GM21447 (cell line): ENCODE results near the gene YIPF2.

Source experiments
- ATAC-seq: cut with Tn5 transposase; IDR thresholded peaks from one replicate; pipeline ENCODE4 v1.9.1; 2021; ENCODE audit not compliant: unreplicated experiment

Gene YIPF2

GRCh38 chr19:10911579-10912363 lies 16.7 kb downstream of the YIPF2 start:
- ATAC-seq: no peak

GRCh38 chr19:10908380-10908960 lies 20.0 kb downstream of the YIPF2 start:
- ATAC-seq: no peak

GRCh38 chr19:10907925-10908324 lies 20.5 kb downstream of the YIPF2 start:
- no peak for ATAC-seq

- ATAC-seq: no peak
These were observed 29.2 kb downstream of the YIPF2 start for GRCh38 chr19:10899151-10899653.

GRCh38 chr19:10898633-10899032 lies 29.8 kb downstream of the YIPF2 start:
- ATAC-seq: no peak

GRCh38 chr19:10896851-10897526 lies 31.4 kb downstream of the YIPF2 start:
- ATAC-seq: no peak

- ATAC-seq: no peak
These were observed 32.5 kb downstream of the YIPF2 start for GRCh38 chr19:10895920-10896319.

GRCh38 chr19:10895363-10895762 lies 33.1 kb downstream of the YIPF2 start:
- ATAC-seq: no peak

GRCh38 chr19:10894911-10895213 lies 33.6 kb downstream of the YIPF2 start:
- no peak for ATAC-seq

GRCh38 chr19:10892256-10892655 lies 36.2 kb downstream of the YIPF2 start:
- ATAC-seq: no peak

- no peak for ATAC-seq
These were observed 36.9 kb downstream of the YIPF2 start for GRCh38 chr19:10891405-10892086.

GRCh38 chr19:10889880-10890279 lies 38.6 kb downstream of the YIPF2 start:
- ATAC-seq: no peak

- ATAC-seq: no peak
These were observed 40.0 kb downstream of the YIPF2 start for GRCh38 chr19:10888421-10888866.

GRCh38 chr19:10887616-10888367 lies 40.6 kb downstream of the YIPF2 start:
- no peak for ATAC-seq

- ATAC-seq: no peak
These were observed 43.0 kb downstream of the YIPF2 start for GRCh38 chr19:10885201-10886169.

- no peak for ATAC-seq
These were observed 44.2 kb downstream of the YIPF2 start for GRCh38 chr19:10884274-10884673.

- no peak for ATAC-seq
These were observed 46.4 kb downstream of the YIPF2 start for GRCh38 chr19:10882108-10882457.

GRCh38 chr19:10881403-10882107 lies 46.9 kb downstream of the YIPF2 start:
- ATAC-seq: no peak

GRCh38 chr19:10878253-10878652 lies 50.2 kb downstream of the YIPF2 start:
- ATAC-seq: no peak
